KMS-11 (cell line): ENCODE results near the gene TJP3.

Source experiments
- H2AFZ ChIP-seq: fragments of 200-600 bp; sonication (generic); 2 replicates; pipeline ENCODE4 v1.6.1; 2016; ENCODE audit warnings: antibody characterized with exemption, mixed run types, low read depth
- H3K27ac ChIP-seq: fragments of 200-600 bp; sonication (generic); 2 replicates; pipeline ENCODE4 v1.6.1; 2016; ENCODE audit warnings: mild to moderate bottlenecking, mixed run types
- H3K27me3 ChIP-seq: fragments of 200-600 bp; sonication (generic); 2 replicates; pipeline ENCODE4 v1.6.1; 2017; ENCODE audit warnings: mild to moderate bottlenecking, low read depth, mixed run types, moderate library complexity; ENCODE audit not compliant: insufficient read depth
- H3K36me3 ChIP-seq: fragments of 200-600 bp; sonication (generic); 2 replicates; pipeline ENCODE4 v1.6.1; 2017; ENCODE audit warnings: mild to moderate bottlenecking, mixed run types; ENCODE audit not compliant: insufficient read depth
- H3K4me1 ChIP-seq: fragments of 200-600 bp; sonication (generic); 2 replicates; pipeline ENCODE4 v1.6.1; 2016; ENCODE audit warnings: mild to moderate bottlenecking, low read depth, mixed run types; ENCODE audit not compliant: poor library complexity, severe bottlenecking
- H3K4me2 ChIP-seq: fragments of 200-600 bp; sonication (generic); 2 replicates; pipeline ENCODE4 v1.7.0; 2016; ENCODE audit warnings: mild to moderate bottlenecking, mixed run types
- H3K4me3 ChIP-seq: fragments of 200-600 bp; sonication (generic); IDR thresholded peaks from 2 replicates; pipeline ENCODE4 v1.6.1; 2017; ENCODE audit warnings: low read depth, low read length, mixed read lengths; ENCODE audit not compliant: insufficient read depth
- H3K79me2 ChIP-seq: fragments of 200-600 bp; sonication (generic); 2 replicates; pipeline ENCODE4 v1.6.1; 2016; ENCODE audit warnings: low read depth, mixed run types; ENCODE audit not compliant: insufficient read depth
- H3K9ac ChIP-seq: fragments of 200-600 bp; sonication (generic); 2 replicates; pipeline ENCODE4 v1.6.1; 2016; ENCODE audit warnings: mild to moderate bottlenecking, mixed run types
- H4K20me1 ChIP-seq: fragments of 200-600 bp; sonication (generic); 2 replicates; pipeline ENCODE4 v1.6.1; 2016; ENCODE audit warnings: mild to moderate bottlenecking, mixed run types; ENCODE audit not compliant: insufficient read depth
- TF ChIP-seq, protein P1 (sequence below): fragments of 200-600 bp; sonication (generic); conservative IDR thresholded peaks from 2 replicates; pipeline ENCODE4 v1.6.1; 2017; ENCODE audit warnings: low read depth, mild to moderate bottlenecking, antibody characterized with exemption, low read length, moderate library complexity, mixed read lengths

The TJP3 gene

DNA sequence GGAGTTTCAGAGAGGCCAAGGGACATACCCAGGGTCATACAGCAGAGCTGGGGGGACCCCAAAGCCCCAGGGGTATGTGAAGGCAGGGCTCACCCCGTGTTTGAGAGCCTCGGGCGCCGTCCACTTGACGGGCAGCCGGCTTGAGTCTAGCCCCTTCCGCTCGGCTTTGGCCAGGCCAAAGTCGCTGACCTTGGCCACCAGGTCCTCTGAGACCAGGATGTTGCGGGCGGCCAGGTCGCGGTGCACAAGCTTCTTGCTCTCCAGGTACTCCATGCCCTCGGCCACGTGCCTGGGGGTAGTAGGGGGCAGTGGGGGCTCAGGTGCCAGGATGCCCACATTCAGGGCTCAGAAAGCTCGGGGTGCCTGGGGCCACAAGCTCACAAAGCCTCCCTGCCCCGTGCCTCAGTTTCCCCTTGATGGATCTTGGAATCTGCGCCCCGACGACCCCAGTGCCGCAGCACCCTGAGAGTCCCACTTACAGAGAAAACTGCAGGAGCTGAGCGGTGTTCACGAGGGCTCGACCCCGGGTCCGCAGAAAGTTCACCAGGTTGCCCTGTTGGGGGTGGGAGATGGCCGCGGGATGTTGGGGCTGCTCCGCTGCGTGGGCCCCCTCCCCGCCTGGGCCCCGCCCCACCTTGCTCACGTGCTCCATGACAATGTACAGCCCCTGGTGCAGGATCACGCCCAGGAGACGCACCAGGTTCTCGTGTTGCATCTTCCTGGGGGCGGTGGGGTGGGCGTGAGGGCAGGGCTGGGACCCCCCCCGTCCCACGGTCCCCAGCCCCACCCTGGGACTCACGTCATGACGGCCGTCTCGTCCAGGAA is 70.9 kb downstream of the TJP3 start:
- Histone ChIP-seq H3K9ac (no peak overlapping the region), H2AFZ (no peak overlapping the region), H3K4me3 (no peak overlapping the region), H3K4me2 (no peak overlapping the region), H3K4me1 (no peaks in the 10 kb centered on the region), H3K79me2 (no peaks in the 10 kb centered on the region), H4K20me1 (no peaks in the 10 kb centered on the region), H3K36me3 (no peaks in the 10 kb centered on the region), H3K27me3 (peaks cover 29% of the 10 kb centered on the region), H3K27ac (no peak overlapping the region)
- TF ChIP-seq, protein P1, sequence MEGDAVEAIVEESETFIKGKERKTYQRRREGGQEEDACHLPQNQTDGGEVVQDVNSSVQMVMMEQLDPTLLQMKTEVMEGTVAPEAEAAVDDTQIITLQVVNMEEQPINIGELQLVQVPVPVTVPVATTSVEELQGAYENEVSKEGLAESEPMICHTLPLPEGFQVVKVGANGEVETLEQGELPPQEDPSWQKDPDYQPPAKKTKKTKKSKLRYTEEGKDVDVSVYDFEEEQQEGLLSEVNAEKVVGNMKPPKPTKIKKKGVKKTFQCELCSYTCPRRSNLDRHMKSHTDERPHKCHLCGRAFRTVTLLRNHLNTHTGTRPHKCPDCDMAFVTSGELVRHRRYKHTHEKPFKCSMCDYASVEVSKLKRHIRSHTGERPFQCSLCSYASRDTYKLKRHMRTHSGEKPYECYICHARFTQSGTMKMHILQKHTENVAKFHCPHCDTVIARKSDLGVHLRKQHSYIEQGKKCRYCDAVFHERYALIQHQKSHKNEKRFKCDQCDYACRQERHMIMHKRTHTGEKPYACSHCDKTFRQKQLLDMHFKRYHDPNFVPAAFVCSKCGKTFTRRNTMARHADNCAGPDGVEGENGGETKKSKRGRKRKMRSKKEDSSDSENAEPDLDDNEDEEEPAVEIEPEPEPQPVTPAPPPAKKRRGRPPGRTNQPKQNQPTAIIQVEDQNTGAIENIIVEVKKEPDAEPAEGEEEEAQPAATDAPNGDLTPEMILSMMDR, result no peak

DNA sequence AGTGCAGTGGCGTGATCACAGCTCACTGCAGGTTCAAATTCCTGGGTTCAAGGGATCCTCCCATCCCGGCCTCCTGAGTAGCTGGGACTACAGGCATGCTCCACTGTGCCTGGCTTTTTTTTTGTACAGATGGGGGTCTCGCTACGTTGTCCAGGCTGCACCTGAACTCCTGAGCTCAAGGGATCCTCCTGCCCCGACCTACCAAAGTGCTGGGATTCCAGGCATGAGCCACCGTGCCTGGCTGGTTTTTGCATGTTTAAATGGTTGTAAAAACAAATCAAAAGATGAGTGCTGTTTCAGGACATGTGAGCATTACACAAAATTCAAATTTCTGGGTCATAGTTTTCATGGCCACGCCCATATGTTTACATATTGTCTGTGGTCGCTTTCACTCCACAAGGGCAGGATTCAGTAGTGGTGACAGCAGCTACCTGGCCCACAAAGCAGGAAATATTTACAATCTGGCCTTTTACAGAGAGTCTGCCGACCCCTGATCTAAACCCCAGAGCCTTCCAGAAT is 72.7 kb downstream of the TJP3 start:
- Histone ChIP-seq H3K9ac (no peak overlapping the region), H3K27ac (no peak overlapping the region), H2AFZ (no peak overlapping the region), H3K36me3 (no peaks in the 10 kb centered on the region), H3K4me2 (no peak overlapping the region), H4K20me1 (no peaks in the 10 kb centered on the region), H3K27me3 (peaks cover 43% of the 10 kb centered on the region), H3K4me3 (no peak overlapping the region), H3K79me2 (no peaks in the 10 kb centered on the region), H3K4me1 (no peaks in the 10 kb centered on the region)
- TF ChIP-seq, protein P1, result no peak

DNA sequence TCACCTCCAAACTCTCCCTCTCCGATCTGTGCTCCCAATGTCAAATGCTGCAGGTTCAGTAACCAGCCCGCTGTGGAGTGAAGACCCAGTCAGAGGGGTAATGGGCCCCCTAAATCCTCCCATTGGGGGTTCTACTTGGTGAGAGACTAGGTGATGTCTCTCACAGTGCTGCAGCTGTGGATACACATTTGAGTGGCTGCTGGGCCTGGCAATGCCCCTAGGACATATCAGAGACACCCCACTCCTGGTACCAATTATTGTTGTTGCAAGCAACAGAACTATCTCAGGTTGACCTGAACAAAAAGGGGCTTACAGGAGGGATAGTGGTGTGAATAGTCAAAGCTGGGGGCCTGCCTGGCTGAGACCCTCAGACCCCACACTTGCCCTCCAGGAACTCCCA is 73.4 kb downstream of the TJP3 start:
- Histone ChIP-seq H3K4me3 (no peak overlapping the region), H3K27me3 (peaks cover 43% of the 10 kb centered on the region), H3K9ac (no peak overlapping the region), H4K20me1 (no peaks in the 10 kb centered on the region), H3K79me2 (no peaks in the 10 kb centered on the region), H3K36me3 (no peaks in the 10 kb centered on the region), H3K4me1 (no peaks in the 10 kb centered on the region), H2AFZ (no peak overlapping the region), H3K4me2 (no peak overlapping the region), H3K27ac (no peak overlapping the region)
- TF ChIP-seq, protein P1, result no peak

DNA sequence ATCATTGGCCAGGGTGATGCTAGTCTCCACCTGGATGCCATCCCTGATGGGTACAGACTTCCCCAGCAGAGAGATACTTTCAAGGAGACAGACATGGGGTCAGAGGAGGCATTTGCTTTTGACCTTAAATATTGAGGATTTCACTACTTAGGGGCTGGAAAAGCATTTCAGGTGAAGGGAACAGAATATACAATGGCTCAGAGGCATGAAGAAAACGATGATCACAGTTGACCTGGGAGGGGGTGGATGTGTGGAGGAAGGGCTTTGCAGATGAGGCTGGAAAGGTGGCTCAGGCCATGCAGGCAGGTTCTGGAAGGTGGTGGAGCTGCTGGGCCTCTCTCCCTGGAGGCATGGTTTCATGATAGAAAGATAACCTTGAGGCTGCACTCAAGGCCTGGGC is 74.1 kb downstream of the TJP3 start:
- Histone ChIP-seq H3K27me3 (peaks cover 43% of the 10 kb centered on the region), H4K20me1 (no peaks in the 10 kb centered on the region), H3K36me3 (no peaks in the 10 kb centered on the region), H3K4me3 (no peak overlapping the region), H3K4me1 (no peaks in the 10 kb centered on the region), H2AFZ (no peak overlapping the region), H3K79me2 (no peaks in the 10 kb centered on the region), H3K9ac (no peak overlapping the region), H3K27ac (no peak overlapping the region), H3K4me2 (no peak overlapping the region)
- TF ChIP-seq, protein P1, result no peak
